Activated CD8-positive, alpha-beta T cell treated with anti-CD3 and anti-CD28 coated beads for 36 hours (primary cell): ENCODE results near the gene ARFGEF2. TPM values are rescaled to one million over a fixed set of nuclear protein-coding genes. Genes with fewer than 3 reads are reported as not detected.

Experiments used
- ATAC-seq: fragments of 200-7000 bp; cut with Tn5 transposase; one replicate; pipeline ENCODE4 v1.10.0; 2021; ENCODE audit warnings: mild to moderate bottlenecking, moderate library complexity
- CTCF ChIA-PET: fragments of 350-600 bp; sonication (Branson Sonifier 250); formaldehyde crosslinking; loops from one replicate; lab custom pipeline; 2021; ENCODE audit warnings: antibody characterized with exemption; lab: Charles Lee
- POLR2A ChIA-PET: fragments of 350-600 bp; sonication (Branson Sonifier 250); formaldehyde crosslinking; loops from one replicate; lab custom pipeline; 2021; ENCODE audit warnings: antibody characterized with exemption; lab: Charles Lee
- DNase-seq: peaks from one replicate; pipeline ENCODE4 v3.0.0-alpha.2; 2020
- H3K27ac Mint-ChIP-seq: one replicate; pipeline ENCODE4 v1.8.0; 2021; ENCODE audit warnings: mild to moderate bottlenecking, mixed read lengths
- H3K27me3 Mint-ChIP-seq: one replicate; pipeline ENCODE4 v1.8.0; 2021; ENCODE audit warnings: mixed read lengths
- H3K36me3 Mint-ChIP-seq: one replicate; pipeline ENCODE4 v1.8.0; 2021; ENCODE audit warnings: low read depth, mixed read lengths
- H3K4me1 Mint-ChIP-seq: one replicate; pipeline ENCODE4 v1.8.0; 2021; ENCODE audit warnings: low read depth, mixed read lengths
- H3K4me3 Mint-ChIP-seq: one replicate; pipeline ENCODE4 v1.8.0; 2021; ENCODE audit warnings: mild to moderate bottlenecking, moderate library complexity, mixed read lengths
- H3K9me3 Mint-ChIP-seq: one replicate; pipeline ENCODE4 v1.8.0; 2021; ENCODE audit warnings: mixed read lengths
- CTCF ChIP-seq: fragments of 200-600 bp; IDR thresholded peaks from one replicate; pipeline ENCODE4 v1.8.0; 2022; ENCODE audit warnings: antibody characterized with exemption, mild to moderate bottlenecking
- intact Hi-C: fragments of 100-400 bp; cut with micrococcal nuclease; formaldehyde crosslinking; loops from one replicate; pipeline ENCODE4 v1.10.0; 2022
- total RNA-seq, 2 experiments: library from RNA; stranded (reverse); gene quantifications; one replicate each; pipeline ENCODE4 v1.2.3, GENCODE V29; 2021

The ARFGEF2 gene
- total RNA-seq, 2 experiments from 2014 or later = 20.5 to 22.7 TPM

- TF ChIP-seq CTCF = no peak
- Mint-ChIP-seq H3K36me3 (no peaks in the 10 kb centered on the region), H3K4me1 (peaks cover 38% of the 10 kb centered on the region), H3K4me3 (peak overlapping the region; percentile 88), H3K27ac (peak overlapping the region; percentile 96), H3K9me3 (no peaks in the 10 kb centered on the region), H3K27me3 (no peaks in the 10 kb centered on the region)
- intact Hi-C loops = no loop called here
- ATAC-seq (no peak), DNase-seq (no peak)
- ChIA-PET POLR2A (interaction anchor here (0.5 to 2.6 kb wide), 6 partner anchors 12 to 263 kb away, joined by 3 to 7 read pairs (median 4); no protein-coding TSS in a partner anchor), CTCF (interaction anchor here (1.3 to 2.0 kb wide), 4 partner anchors 15 to 285 kb away, joined by 3 to 7 read pairs (median 4); no protein-coding TSS in a partner anchor)
Measured at GRCh38 chr20:48920527-48921167, 864 bp upstream of the ARFGEF2 start.

- peaks cover 6% of the 10 kb centered on the region for H3K36me3 Mint-ChIP-seq
- CTCF ChIA-PET = interaction anchor here (0.8 to 2.0 kb wide), 9 partner anchors 10 to 302 kb away, joined by 3 to 7 read pairs (median 3); no protein-coding TSS in a partner anchor
- POLR2A ChIA-PET = interaction anchor here (0.7 to 2.6 kb wide), 11 partner anchors 12 to 295 kb away, joined by 3 to 7 read pairs (median 3); no protein-coding TSS in a partner anchor
- no peak for DNase-seq
- H3K27me3 Mint-ChIP-seq = no peaks in the 10 kb centered on the region
- intact Hi-C loops = no loop called here
- peaks cover 2% of the 10 kb centered on the region for H3K9me3 Mint-ChIP-seq
- no peak for TF ChIP-seq CTCF
- ATAC-seq = peak; percentile 35
- H3K4me3 Mint-ChIP-seq = peak overlapping the region; percentile 95
- H3K27ac Mint-ChIP-seq = peak overlapping the region; percentile 94
- peaks cover 51% of the 10 kb centered on the region for H3K4me1 Mint-ChIP-seq
Measured at GRCh38 chr20:48921883-48922820, 641 bp downstream of the ARFGEF2 start.

- DNase-seq (no peak), ATAC-seq (no peak)
- Mint-ChIP-seq H3K27ac (peak overlapping the region; percentile 9), H3K27me3 (no peaks in the 10 kb centered on the region), H3K4me3 (peak overlapping the region; percentile 95), H3K4me1 (peaks cover 54% of the 10 kb centered on the region), H3K9me3 (peaks cover 2% of the 10 kb centered on the region), H3K36me3 (peaks cover 9% of the 10 kb centered on the region)
- CTCF ChIA-PET = interaction anchor here (0.8 to 1.5 kb wide), 5 partner anchors 8 to 287 kb away, joined by 3 read pairs; no protein-coding TSS in a partner anchor
- POLR2A ChIA-PET = interaction anchor here (1.0 to 1.8 kb wide), 3 partner anchors 13 to 188 kb away, joined by 3 to 4 read pairs (median 4); no protein-coding TSS in a partner anchor
- intact Hi-C loops = no loop called here
- no peak for TF ChIP-seq CTCF
Measured at GRCh38 chr20:48923149-48923718, 1.7 kb downstream of the ARFGEF2 start.

GRCh38 chr20:48924756-48925109 lies 3.2 kb downstream of the ARFGEF2 start:
- intact Hi-C loops = no loop called here

More at GRCh38 chr20:48924756-48925109, 3.2 kb downstream of the ARFGEF2 start:
- Mint-ChIP-seq H3K4me3 (no peak overlapping the region), H3K36me3 (peaks cover 9% of the 10 kb centered on the region), H3K27ac (no peak overlapping the region), H3K4me1 (peaks cover 57% of the 10 kb centered on the region), H3K27me3 (no peaks in the 10 kb centered on the region), H3K9me3 (peaks cover 2% of the 10 kb centered on the region)
- TF ChIP-seq CTCF = no peak
- ATAC-seq = no peak
- DNase-seq = no peak
- ChIA-PET CTCF (interaction anchor here (1.4 kb wide), 1 partner anchor 304 kb away, joined by 4 read pairs; no protein-coding TSS in a partner anchor), POLR2A (no interaction called here)
